ENCODE measurements around the gene CSRNP3.

GRCh38 chr2:165425556-165425955 is 43.9 kb upstream of the CSRNP3 start:
- no peak for TF ChIP-seq YY1 (IDR thresholded peaks at IDR 0.05; ENCODE audit: insufficient read depth, insufficient read length)
- no peak for TF ChIP-seq ZNF274 (IDR thresholded peaks at IDR 0.05; ENCODE audit: low read depth, low read length)
- TF ChIP-seq SUZ12 (IDR thresholded peaks at IDR 0.05; ENCODE audit: extremely low read depth, insufficient read depth, insufficient read length), result no peak

Measured in NT2/D1 (cell line).